HUES64 (cell line): ENCODE results near the gene LSG1.

Experiments
- H3K27ac ChIP-seq: 2 replicates; pipeline ENCODE4 v1.7.0; 2013; ENCODE audit warnings: low read depth, low read length, inconsistent platforms
- H3K27me3 ChIP-seq: 2 replicates; pipeline ENCODE4 v1.6.1; 2013; ENCODE audit warnings: mild to moderate bottlenecking, low read length; ENCODE audit not compliant: insufficient read depth
- H3K36me3 ChIP-seq: 2 replicates; pipeline ENCODE4 v1.6.1; 2013; ENCODE audit warnings: mild to moderate bottlenecking, low read length; ENCODE audit not compliant: insufficient read depth
- H3K4me1 ChIP-seq: 2 replicates; pipeline ENCODE4 v1.6.1; 2013; ENCODE audit warnings: mild to moderate bottlenecking, low read length, moderate library complexity; ENCODE audit not compliant: insufficient read depth
- H3K4me3 ChIP-seq: 2 replicates; pipeline ENCODE4 v1.5.1; 2013; ENCODE audit warnings: mild to moderate bottlenecking, low read length, moderate library complexity
- H3K9ac ChIP-seq: 2 replicates; pipeline ENCODE4 v1.6.1; 2013; ENCODE audit warnings: mild to moderate bottlenecking, low read depth, low read length
- H3K9me3 ChIP-seq: 2 replicates; pipeline ENCODE4 v1.6.1; 2013; ENCODE audit warnings: low read depth, low read length; ENCODE audit not compliant: insufficient read depth
- WGBS: fragments of 150-250, 120-280 bp; methylation state at CpG from one replicate; pipeline ENCODE4 v1.1.7; 2013; ENCODE audit warnings: missing lambda C conversion rate; 5-methylcytosine and 5-hydroxymethylcytosine counted together

The LSG1 gene

GRCh38 chr3:194602669-194603171 is 69.3 kb downstream of the LSG1 start:
- no peaks in the 10 kb centered on the region for H3K9me3 ChIP-seq
- no peaks in the 10 kb centered on the region for H3K27me3 ChIP-seq
- 90% methylated on average over 10 of the region's 10 CpGs for WGBS
- no peak overlapping the region for H3K4me3 ChIP-seq
- no peak overlapping the region for H3K9ac ChIP-seq
- H3K27ac ChIP-seq, result no peak overlapping the region
- no peaks in the 10 kb centered on the region for H3K4me1 ChIP-seq
- H3K36me3 ChIP-seq, result peaks cover 7% of the 10 kb centered on the region; the same call in 1 of the 2 replicates

- H3K9me3 ChIP-seq, result no peaks in the 10 kb centered on the region
- WGBS, result 91% methylated on average over 25 of the region's 25 CpGs
- H3K4me1 ChIP-seq, result no peaks in the 10 kb centered on the region
- no peaks in the 10 kb centered on the region for H3K27me3 ChIP-seq
- H3K4me3 ChIP-seq, result no peak overlapping the region
- no peak overlapping the region for H3K27ac ChIP-seq
- peaks cover 7% of the 10 kb centered on the region; the same call in 1 of the 2 replicates for H3K36me3 ChIP-seq
- H3K9ac ChIP-seq, result no peak overlapping the region
Observed at GRCh38 chr3:194598771-194599557, 73.0 kb downstream of the LSG1 start.

- no peak overlapping the region for H3K4me3 ChIP-seq
- no peaks in the 10 kb centered on the region for H3K4me1 ChIP-seq
- H3K27ac ChIP-seq, result no peak overlapping the region
- H3K27me3 ChIP-seq, result no peaks in the 10 kb centered on the region
- peaks cover 3% of the 10 kb centered on the region; the same call in 1 of the 2 replicates for H3K36me3 ChIP-seq
- H3K9me3 ChIP-seq, result no peaks in the 10 kb centered on the region
- WGBS, result 92% methylated on average over 5 of the region's 5 CpGs
- H3K9ac ChIP-seq, result no peak overlapping the region
Observed at GRCh38 chr3:194596906-194597305, 75.1 kb downstream of the LSG1 start.

GRCh38 chr3:194592798-194593752 is 78.9 kb downstream of the LSG1 start:
- Histone ChIP-seq H3K4me1 (no peaks in the 10 kb centered on the region), H3K27me3 (no peaks in the 10 kb centered on the region), H3K9me3 (no peaks in the 10 kb centered on the region), H3K4me3 (no peak overlapping the region), H3K9ac (no peak overlapping the region), H3K27ac (no peak overlapping the region), H3K36me3 (peaks cover 2% of the 10 kb centered on the region; the same call in 1 of the 2 replicates)
- 89% methylated on average over 9 of the region's 10 CpGs for WGBS
